ENCODE data around the gene NACA.

NACA gene

DNA sequence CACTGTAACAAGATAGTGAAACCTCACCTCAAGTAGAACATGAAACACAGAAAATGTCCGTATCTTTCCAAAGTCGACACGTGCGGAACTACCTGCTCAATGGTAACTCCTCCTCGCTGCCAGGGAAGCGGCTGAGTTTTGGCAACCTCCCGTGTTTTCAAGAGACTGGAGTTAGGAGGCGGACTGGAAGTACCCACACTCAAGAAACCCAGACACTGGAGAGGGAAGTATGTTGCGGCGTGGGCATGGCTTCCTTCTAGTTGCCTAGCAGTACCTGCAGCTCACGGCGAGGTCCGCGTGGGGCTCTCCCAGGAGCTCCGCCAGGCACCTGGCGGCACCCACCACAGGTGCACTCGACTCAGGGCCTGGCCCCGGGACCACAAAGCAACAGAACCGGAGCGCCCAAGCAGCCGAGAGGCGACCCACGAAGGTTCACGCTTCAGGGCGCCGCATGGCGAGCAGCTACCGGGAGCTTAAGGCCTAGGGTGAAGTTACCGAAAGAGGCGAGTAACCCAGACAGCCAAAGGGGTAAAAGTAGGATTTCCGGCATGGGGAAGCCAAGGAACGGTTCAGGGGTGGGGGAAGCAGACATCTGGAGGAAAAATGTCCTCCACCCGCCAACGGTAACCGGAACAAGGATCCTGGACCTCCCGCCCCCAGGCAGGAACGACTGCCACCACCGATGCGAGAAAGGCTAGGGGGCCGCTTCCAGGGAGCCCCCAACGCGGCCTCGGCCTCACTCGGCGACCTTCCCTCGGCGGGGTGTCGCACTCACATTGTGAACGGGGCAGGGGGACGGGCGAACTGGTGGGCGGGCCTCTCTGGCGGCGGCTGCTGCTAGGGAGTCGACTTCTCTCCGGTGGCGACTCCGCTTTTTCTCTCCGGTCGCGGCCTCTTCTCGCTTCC, 37.6 kb downstream of the NACA start:
- peak; percentile 70 for DNase-seq (ENCODE audit: low spot score)

DNA sequence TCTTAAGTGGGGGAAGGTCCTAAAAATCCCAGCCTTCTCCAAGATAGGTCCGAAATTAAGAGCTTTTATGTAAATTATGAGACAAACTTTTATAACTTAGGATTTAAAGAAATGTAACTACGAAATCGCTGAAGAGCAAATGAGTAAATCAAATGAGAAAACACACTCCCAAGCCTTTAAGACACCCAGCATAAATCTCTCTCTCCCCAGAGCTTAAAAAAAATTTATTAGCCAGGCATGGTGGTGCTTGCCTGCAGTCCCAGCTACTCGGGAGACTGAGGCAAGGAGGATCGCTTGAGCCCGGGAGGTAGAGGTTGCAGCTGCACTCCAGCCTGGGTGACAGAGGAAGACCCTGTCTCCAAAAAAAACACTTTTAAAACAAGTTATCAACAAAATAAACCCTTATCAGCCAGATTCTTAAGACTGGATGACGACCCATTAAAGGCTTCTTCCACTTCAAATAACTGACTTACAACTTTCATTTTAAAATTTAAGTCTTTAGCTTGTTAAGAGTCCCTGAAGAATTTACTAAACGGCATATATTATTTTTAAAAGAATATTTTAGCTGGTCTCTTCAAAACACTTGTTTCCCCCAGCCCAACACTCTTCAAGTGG, 40.2 kb downstream of the NACA start:
- no peak for DNase-seq (ENCODE audit: low spot score)

- no peak for DNase-seq (ENCODE audit: low spot score)
These were observed 42.8 kb downstream of the NACA start for GRCh38 chr12:56682323-56682722.

DNA sequence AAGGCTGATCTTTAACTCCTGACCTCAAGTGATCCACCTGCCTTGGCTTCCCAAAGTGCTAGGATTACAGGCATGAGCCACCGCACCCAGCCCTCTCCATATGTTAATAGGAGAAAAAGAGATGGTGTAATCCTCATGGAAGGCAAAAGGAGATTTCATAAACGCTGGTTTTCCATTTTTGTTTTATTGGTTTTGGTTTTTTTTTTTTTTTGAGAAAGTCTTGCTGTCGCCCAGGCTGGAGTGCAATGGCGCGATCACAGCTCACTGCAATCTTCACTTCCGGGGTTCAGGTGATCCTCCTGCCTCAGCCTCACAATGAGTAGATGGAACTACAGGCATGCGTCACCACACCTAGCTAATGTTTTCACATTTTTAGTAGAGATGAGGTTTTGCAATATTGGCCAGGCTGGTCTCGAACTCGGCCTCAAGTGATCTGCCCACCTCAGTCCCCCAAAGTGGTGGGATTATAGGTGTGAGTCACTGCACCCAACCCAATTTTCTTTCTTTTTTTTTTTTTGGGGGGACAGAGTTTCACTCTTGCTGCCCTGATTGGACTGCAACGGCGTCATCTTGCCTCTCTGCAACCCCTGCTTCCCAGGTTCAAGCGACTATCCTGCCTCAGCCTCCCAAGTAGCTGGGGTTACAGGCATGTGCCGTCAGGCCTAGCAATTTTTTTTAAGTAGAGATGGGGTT, 45.1 kb downstream of the NACA start:
- DNase-seq (ENCODE audit: low spot score): no peak

GRCh38 chr12:56678852-56679251, 46.2 kb downstream of the NACA start:
- DNase-seq (ENCODE audit: low spot score): no peak

DNA sequence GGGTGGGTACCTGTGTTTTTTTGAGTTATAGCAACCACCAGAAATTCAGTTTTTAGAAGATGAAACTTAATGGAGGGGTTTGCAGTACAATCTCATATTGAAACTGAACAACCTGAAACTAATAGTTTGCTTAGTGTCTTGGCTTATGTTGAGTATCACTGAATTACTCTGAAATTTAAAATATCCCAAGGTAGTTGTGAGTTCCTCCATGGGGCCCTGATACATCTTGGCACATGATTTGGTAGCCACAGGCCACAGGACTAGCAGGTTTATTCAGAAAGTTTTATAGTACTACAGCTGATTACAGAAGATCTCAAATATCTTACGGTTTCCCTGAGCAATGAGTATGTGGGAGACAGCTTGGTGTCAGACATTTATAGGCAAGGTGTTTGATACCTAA, 47.4 kb downstream of the NACA start:
- no peak for DNase-seq (ENCODE audit: low spot score)

- DNase-seq (ENCODE audit: low spot score): no peak
These were observed 48.1 kb downstream of the NACA start for GRCh38 chr12:56676851-56677580.

GRCh38 chr12:56671608-56672007, 53.5 kb downstream of the NACA start:
- DNase-seq (ENCODE audit: low spot score): no peak

DNA sequence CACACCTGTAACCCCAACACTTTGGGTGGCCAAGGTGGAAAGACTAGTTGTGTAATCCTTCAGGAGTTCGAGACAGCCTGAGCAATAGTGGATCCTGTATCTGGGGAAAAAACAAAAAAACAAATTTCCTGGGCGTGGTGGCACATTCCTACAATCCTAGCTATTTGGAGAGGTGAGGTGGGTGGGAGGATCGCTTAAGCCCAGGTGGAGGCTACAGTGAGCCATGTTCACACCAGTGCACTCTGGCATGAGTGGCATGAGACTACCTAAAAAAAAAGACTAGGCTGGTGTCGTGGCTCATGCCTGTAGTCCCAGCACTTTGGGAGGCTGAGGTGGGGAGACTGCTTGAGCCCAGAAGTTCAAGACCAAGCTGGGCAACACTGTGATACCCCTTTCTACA, 54.3 kb downstream of the NACA start:
- no peak for DNase-seq (ENCODE audit: low spot score)

GRCh38 chr12:56668197-56668457, 57.0 kb downstream of the NACA start:
- DNase-seq (ENCODE audit: low spot score): no peak

Data from putamen (tissue), 1 donor.